GM12891 (cell line): ENCODE data around the gene DDX56.

ENCODE experiments used
- POLR2AphosphoS5 ChIP-seq: IDR thresholded peaks from 2 replicates; pipeline ENCODE4 v1.6.1; 2011; ENCODE audit warnings: low read depth, low read length, control low read depth
- SPI1 ChIP-seq: IDR thresholded peaks from 2 replicates; pipeline ENCODE4 v1.6.1; 2011; ENCODE audit warnings: low read depth, low read length, control low read depth

DNA sequence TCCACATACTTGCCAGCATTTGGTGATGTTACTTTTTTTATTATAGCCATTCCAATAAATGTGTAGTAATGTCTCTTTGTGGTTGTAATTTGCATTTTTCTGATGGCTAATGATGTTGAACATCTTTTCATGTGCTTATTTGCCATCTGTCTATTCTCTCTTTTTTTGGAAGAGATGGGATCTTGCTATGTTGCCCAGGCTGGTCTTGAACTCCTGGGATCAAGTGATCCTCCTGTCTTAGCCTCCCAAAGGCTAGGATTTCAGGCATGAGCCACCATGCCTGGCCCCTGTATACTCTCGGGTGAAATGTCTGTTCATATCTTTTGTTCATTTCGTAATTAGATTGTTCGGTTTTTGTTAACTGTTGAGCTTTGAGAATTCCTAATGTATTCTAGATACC lies 36.1 kb upstream of the DDX56 start:
- TF ChIP-seq SPI1 = no peak
- no peak for TF ChIP-seq POLR2AphosphoS5
